GM12878 (cell line): Measurements from ENCODE around the gene GRIN2A. TPM values are rescaled to one million over a fixed set of nuclear protein-coding genes. Genes with fewer than 3 reads are reported as not detected.

Experiments
- ATAC-seq: fragments of 200-7000 bp; cut with Tn5 transposase; 3 replicates; pipeline ENCODE4 v1.9.1; 2020; ENCODE audit warnings: mild to moderate bottlenecking, moderate library complexity
- BruUV-seq: library from RNA; stranded (reverse); fragments of 400-500 nt; replicated peaks from 2 replicates; lab custom pipeline; 2021; lab: Mats Ljungman, UMichigan
- CTCF ChIA-PET: fragments of 300-600 bp; sonication (Branson Sonifier 250); formaldehyde crosslinking; extraction: SDS; loops from one replicate; lab custom pipeline; 2021; ENCODE audit warnings: inconsistent platforms; lab: Yijun Ruan, JAX
- POLR2A ChIA-PET: fragments of 350-600 bp; formaldehyde crosslinking; extraction: SDS; loops from one replicate; lab custom pipeline; 2021; ENCODE audit warnings: inconsistent platforms; lab: Charles Lee
- RAD21 ChIA-PET: fragments of 300-600 bp; sonication (Branson Sonifier 250); formaldehyde crosslinking; loops from one replicate; lab custom pipeline; 2023; ENCODE audit warnings: antibody characterized with exemption; ENCODE audit not compliant: unreplicated experiment; lab: Charles Lee
- SMC1A ChIA-PET: fragments of 300-600 bp; sonication (Branson Sonifier 250); formaldehyde crosslinking; loops from one replicate; lab custom pipeline; 2023; ENCODE audit not compliant: unreplicated experiment, uncharacterized antibody; lab: Charles Lee
- DNase-seq: peaks from one replicate; pipeline ENCODE4 v3.0.0-alpha.2; 2011; ENCODE audit warnings: low read depth, low spot score
- FAIRE-seq: peaks from 3 replicates; lab custom pipeline; 2011; peaks lifted over from hg19 to GRCh38; lab: Jason Lieb, UNC
- H2AFZ ChIP-seq: 2 replicates; pipeline ENCODE4 v1.6.0; 2011; ENCODE audit warnings: low read depth, low read length, control low read depth; ENCODE audit not compliant: control insufficient read depth
- H3K27ac ChIP-seq: 2 replicates; pipeline ENCODE4 v1.5.1; 2011; ENCODE audit warnings: control low read depth; ENCODE audit not compliant: control insufficient read depth, insufficient read depth
- H3K27me3 ChIP-seq, 2 experiments: replicated peaks in 1 of 2; 2 replicates each; pipeline versions ENCODE4 v1.6.0 to v1.6.1; 2011; ENCODE audit warnings: low read length in 1 of 2; ENCODE audit not compliant: control insufficient read depth in 2 of 2, insufficient read depth in 2 of 2
- H3K36me3 ChIP-seq, 2 experiments: 2 replicates each; pipeline ENCODE4 v1.5.1; 2011; ENCODE audit warnings: low read length in 1 of 2; ENCODE audit not compliant: control insufficient read depth in 2 of 2, insufficient read depth in 2 of 2
- H3K4me1 ChIP-seq: 2 replicates; pipeline ENCODE4 v1.6.1; 2011; ENCODE audit warnings: mild to moderate bottlenecking, low read length, moderate library complexity, mixed read lengths; ENCODE audit not compliant: control insufficient read depth, insufficient read depth
- H3K4me2 ChIP-seq: 2 replicates; pipeline ENCODE4 v1.6.0; 2011; ENCODE audit warnings: control low read depth; ENCODE audit not compliant: control insufficient read depth, insufficient read depth
- H3K4me3 ChIP-seq: fragments of 200-600 bp; sonication (generic); 2 replicates; pipeline ENCODE4 v1.5.1; 2016
- H3K79me2 ChIP-seq: 2 replicates; pipeline ENCODE4 v1.6.0; 2011; ENCODE audit warnings: low read length; ENCODE audit not compliant: control insufficient read depth, insufficient read depth
- H3K9ac ChIP-seq: 2 replicates; pipeline ENCODE4 v1.8.0; 2011; ENCODE audit warnings: low read length, control low read depth, mixed read lengths; ENCODE audit not compliant: control insufficient read depth, insufficient read depth
- H3K9me3 ChIP-seq: replicated peaks from 3 replicates; pipeline ENCODE4 v1.5.1; 2011; ENCODE audit warnings: mild to moderate bottlenecking, low read length; ENCODE audit not compliant: control insufficient read depth, insufficient read depth
- H4K20me1 ChIP-seq: 2 replicates; pipeline ENCODE4 v1.6.0; 2011; ENCODE audit not compliant: control insufficient read depth, insufficient read depth
- ATF2 ChIP-seq: IDR thresholded peaks from 2 replicates; pipeline ENCODE4 v1.6.1; 2012; ENCODE audit warnings: low read length, inconsistent platforms
- ATF7 ChIP-seq: fragments of 450-650 bp; IDR thresholded peaks from 2 replicates; pipeline ENCODE4 v1.6.1; 2016; ENCODE audit warnings: low read depth, mild to moderate bottlenecking
- HCFC1 ChIP-seq: fragments of 150-350 bp; IDR thresholded peaks from 2 replicates; pipeline ENCODE4 v1.6.1; 2014; ENCODE audit warnings: low read length
- MTA2 ChIP-seq: fragments of 450-650 bp; IDR thresholded peaks from 2 replicates; pipeline ENCODE4 v1.6.1; 2016; ENCODE audit warnings: low read depth, mild to moderate bottlenecking, moderate library complexity
- MYB ChIP-seq: fragments of 150-350 bp; IDR thresholded peaks from 2 replicates; pipeline ENCODE4 v1.6.1; 2014; ENCODE audit warnings: mild to moderate bottlenecking, low read depth, low read length, borderline replicate concordance
- POLR2AphosphoS2 ChIP-seq: IDR thresholded peaks from 2 replicates; pipeline ENCODE4 v1.6.1; 2011; ENCODE audit warnings: low read depth, mild to moderate bottlenecking, low read length, improper control_type of control experiment, moderate library complexity
- RELB ChIP-seq: fragments of 450-650 bp; IDR thresholded peaks from 2 replicates; pipeline ENCODE4 v1.6.1; 2017; ENCODE audit warnings: low read depth, mild to moderate bottlenecking, moderate library complexity
- RFX5 ChIP-seq: IDR thresholded peaks from 2 replicates; pipeline ENCODE4 v1.6.1; 2011; ENCODE audit warnings: low read depth, low read length, improper control_type of control experiment
- TCF3 ChIP-seq: IDR thresholded peaks from 2 replicates; pipeline ENCODE4 v1.6.1; 2012; ENCODE audit warnings: low read depth, mild to moderate bottlenecking, low read length, borderline replicate concordance; ENCODE audit not compliant: insufficient read depth
- ZNF274 ChIP-seq: IDR thresholded peaks from one replicate; pipeline ENCODE4 v1.8.0; 2011; ENCODE audit not compliant: insufficient read length, insufficient read depth
- WGBS: methylation state at CpG from one replicate; pipeline ENCODE4 v1.1.6; 2016; ENCODE audit warnings: low lambda C conversion rate; ENCODE audit not compliant: insufficient replicate concordance, insufficient coverage; ENCODE audit errors: missing lambda C conversion rate; 5-methylcytosine and 5-hydroxymethylcytosine counted together
- in situ Hi-C: fragments of 300-500 bp; cut with MboI; formaldehyde crosslinking; loops from 9 replicates; pipeline ENCODE4 v1.14.3; 2018; ENCODE audit warnings: mixed read lengths
- intact Hi-C: fragments of 100-400 bp; cut with micrococcal nuclease; formaldehyde crosslinking; loops from one replicate; pipeline ENCODE4 v1.14.2; 2022; ENCODE audit not compliant: unreplicated experiment
- polyA plus RNA-seq, 11 experiments: library from polyadenylated mRNA; depleted of rRNA in 4 of 11; unstranded in 6 of 11; stranded (reverse) in 5 of 11; fragments of >200 nt; fragmentation: Nextera tagmentation in 4 of 11; fragmentation: Illumina TruSeq in 1 of 11; extraction: Ambion mirVana in 4 of 11; extraction: Trizol in 1 of 11; gene quantifications; 1 replicate in 1 of 11; 2 replicates in 10 of 11; pipeline versions ENCODE4 v1.2.1 to v1.2.3, GENCODE V29; 2011 to 2016; ENCODE audit warnings: inconsistent platforms in 2 of 11, missing spikeins in 2 of 11, low read depth in 1 of 11
- total RNA-seq, 4 experiments: library from RNA; depleted of rRNA in 3 of 4; stranded (reverse); fragments of >200 nt in 3 of 4; fragmentation: Illumina TruSeq in 1 of 4; extraction: Trizol in 1 of 4; gene quantifications; 2 replicates each; pipeline versions ENCODE4 v1.2.1 to v1.2.3, GENCODE V29; 2013 to 2021

Gene GRIN2A
- total and polyA plus RNA-seq, 10 of the 15 experiments (the other 5 are each of a cell fraction or from before 2014, with no cell fraction given): 2.4 to 13.3 (median 7.3) TPM

- no peak for TF ChIP-seq MTA2
- TF ChIP-seq ZNF274: no peak
- TF ChIP-seq MYB: no peak
- TF ChIP-seq ATF2: no peak
- no peak for TF ChIP-seq RELB
- no peak for TF ChIP-seq TCF3
- no peak for TF ChIP-seq HCFC1
- TF ChIP-seq ATF7: no peak
- no peak for TF ChIP-seq POLR2AphosphoS2
- no peak for TF ChIP-seq RFX5
- TF ChIP-seq, all 136 proteins: peak for 0
- Histone ChIP-seq H3K9ac (no peak overlapping the region), H3K9me3 (peaks cover 1% of the 10 kb centered on the region; the same call in 1 of the 3 replicates), H3K79me2 (no peaks in the 10 kb centered on the region), H4K20me1 (no peaks in the 10 kb centered on the region), H3K4me3 (no peak overlapping the region), H3K27me3 (peaks cover 3 to 4% of the 10 kb centered on the region in 2 experiments; a peak in 3 of 4 replicates), H3K27ac (no peak overlapping the region), H2AFZ (no peak overlapping the region), H3K36me3 (no peaks in the 10 kb centered on the region), H3K4me2 (no peak overlapping the region), H3K4me1 (peaks cover 3% of the 10 kb centered on the region; the same call in 1 of the 2 replicates)
- TSS peak; percentile 51 for BruUV-seq
- CTCF ChIA-PET: interaction anchor here (0.8 to 6.9 kb wide), 4 partner anchors 22 to 920 kb away, joined by 3 to 80 read pairs (median 4); no protein-coding TSS in a partner anchor
- POLR2A ChIA-PET: no interaction called here
- intact Hi-C loops (no loop called here), in situ Hi-C loops (no loop called here)
- no peak for ATAC-seq
- 46% methylated on average over 3 of the region's 3 CpGs for WGBS
- SMC1A ChIA-PET: interaction anchor here (0.8 to 1.4 kb wide), 7 partner anchors 19 to 530 kb away, joined by 3 to 6 read pairs (median 3); no protein-coding TSS in a partner anchor
- FAIRE-seq: no peak
- DNase-seq: no peak
- RAD21 ChIA-PET: interaction anchor here (0.8 to 2.3 kb wide), 3 partner anchors 71 to 208 kb away, joined by 3 to 9 read pairs (median 3); no protein-coding TSS in a partner anchor
Observed at GRCh38 chr16:10178526-10178925, 3.7 kb downstream of the GRIN2A start.
